Duodenal mucosa (tissue), 2 donors: ENCODE data around the gene ADAMTS19.
"Not testable (repeated sequence)": the region's sequence is repeated elsewhere in the genome, so short reads cannot be mapped to it uniquely, and the experiment has no call there.

Experiments
- H3K27ac ChIP-seq: one replicate; pipeline ENCODE4 v1.7.0; 2013; ENCODE audit warnings: low read depth, low read length
- H3K27me3 ChIP-seq, 2 donors: one replicate each; pipeline ENCODE4 v1.7.0; 2013; ENCODE audit warnings: low read length in 2 of 2, control low read depth in 1 of 2; ENCODE audit not compliant: insufficient read depth in 2 of 2, control insufficient read depth in 1 of 2
- H3K36me3 ChIP-seq, 2 donors: one replicate each; pipeline ENCODE4 v1.7.0; 2013; ENCODE audit warnings: low read length in 2 of 2, control low read depth in 1 of 2; ENCODE audit not compliant: insufficient read depth in 2 of 2, control insufficient read depth in 1 of 2
- H3K4me1 ChIP-seq, 2 donors: one replicate each; pipeline ENCODE4 v1.7.0; 2013; ENCODE audit warnings: low read length in 2 of 2, control low read depth in 1 of 2; ENCODE audit not compliant: insufficient read depth in 2 of 2, control insufficient read depth in 1 of 2
- H3K4me3 ChIP-seq, 2 donors: one replicate each; pipeline ENCODE4 v1.7.0; 2013; ENCODE audit warnings: low read length in 2 of 2, low read depth in 1 of 2
- H3K9ac ChIP-seq, 2 donors: one replicate each; pipeline ENCODE4 v1.7.0; 2013; ENCODE audit warnings: low read length in 2 of 2, low read depth in 1 of 2
- H3K9me3 ChIP-seq, 2 donors: one replicate each; pipeline ENCODE4 v1.7.0; 2013; ENCODE audit warnings: low read length in 2 of 2, control low read depth in 1 of 2; ENCODE audit not compliant: control insufficient read depth in 1 of 2

The ADAMTS19 gene

GRCh38 chr5:129619782-129620181 lies 159.7 kb downstream of the ADAMTS19 start:
- H3K27ac ChIP-seq = no peak overlapping the region
- H3K36me3 ChIP-seq = no peaks in the 10 kb centered on the region
- no peaks in the 10 kb centered on the region for H3K4me1 ChIP-seq
- H3K27me3 ChIP-seq = no peaks in the 10 kb centered on the region
- H3K4me3 ChIP-seq = no peak overlapping the region
- no peaks in the 10 kb centered on the region for H3K9me3 ChIP-seq
- H3K9ac ChIP-seq = no peak overlapping the region

DNA sequence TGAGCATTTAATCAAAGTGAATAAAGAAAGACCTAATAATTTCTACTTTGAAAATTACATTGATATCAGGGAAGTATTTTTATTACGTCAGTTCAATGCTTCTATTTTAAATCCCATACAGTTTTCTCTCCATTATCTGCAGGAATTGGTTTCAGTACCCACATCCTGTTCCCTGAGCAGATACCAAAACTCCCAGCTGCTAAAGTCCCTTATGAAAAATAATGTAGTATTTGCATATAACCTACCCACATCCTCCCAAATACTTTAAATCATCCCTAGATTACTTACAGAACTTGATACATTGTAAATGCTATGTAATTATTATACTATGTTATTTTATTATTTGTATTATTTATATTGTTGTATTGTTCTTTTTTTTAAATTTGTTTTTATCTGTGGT lies 162.4 kb downstream of the ADAMTS19 start:
- Histone ChIP-seq H3K36me3 (no peaks in the 10 kb centered on the region), H3K27ac (no peak overlapping the region), H3K27me3 (no peaks in the 10 kb centered on the region), H3K9ac (no peak overlapping the region), H3K9me3 (no peaks in the 10 kb centered on the region), H3K4me1 (no peaks in the 10 kb centered on the region), H3K4me3 (no peak overlapping the region)

- H3K9me3 ChIP-seq = no peaks in the 10 kb centered on the region
- no peak overlapping the region for H3K27ac ChIP-seq
- H3K27me3 ChIP-seq = no peaks in the 10 kb centered on the region
- H3K4me3 ChIP-seq = no peak overlapping the region
- H3K36me3 ChIP-seq = no peaks in the 10 kb centered on the region
- H3K9ac ChIP-seq = no peak overlapping the region
- no peaks in the 10 kb centered on the region for H3K4me1 ChIP-seq
These were observed 169.5 kb downstream of the ADAMTS19 start for GRCh38 chr5:129629575-129629974.

GRCh38 chr5:129630101-129630500 lies 170.0 kb downstream of the ADAMTS19 start:
- Histone ChIP-seq H3K36me3 (no peaks in the 10 kb centered on the region), H3K4me1 (no peaks in the 10 kb centered on the region), H3K27me3 (no peaks in the 10 kb centered on the region), H3K4me3 (no peak overlapping the region), H3K27ac (no peak overlapping the region), H3K9me3 (no peaks in the 10 kb centered on the region), H3K9ac (no peak overlapping the region)

DNA sequence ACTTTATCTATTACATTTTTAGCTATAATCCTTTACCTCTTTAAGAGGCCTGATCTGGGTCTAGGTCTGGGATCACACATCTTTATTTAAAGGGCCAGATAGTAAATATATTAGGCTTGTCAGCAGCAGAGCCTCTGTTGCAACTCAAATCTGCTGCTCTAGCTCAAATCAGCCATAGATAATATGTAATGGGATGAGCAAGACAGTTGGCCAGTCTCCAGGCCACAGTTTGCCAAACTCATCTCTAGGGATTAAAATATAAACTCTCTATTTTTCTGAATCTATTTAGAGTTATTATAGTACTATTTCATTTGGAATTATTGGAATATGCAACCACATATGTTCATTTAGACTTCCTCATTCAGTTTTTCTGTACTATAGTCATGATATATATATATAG lies 171.9 kb downstream of the ADAMTS19 start:
- Histone ChIP-seq H3K4me1 (no peaks in the 10 kb centered on the region), H3K9me3 (no peaks in the 10 kb centered on the region), H3K27me3 (no peaks in the 10 kb centered on the region), H3K4me3 (no peak overlapping the region), H3K27ac (no peak overlapping the region), H3K9ac (no peak overlapping the region), H3K36me3 (no peaks in the 10 kb centered on the region)

DNA sequence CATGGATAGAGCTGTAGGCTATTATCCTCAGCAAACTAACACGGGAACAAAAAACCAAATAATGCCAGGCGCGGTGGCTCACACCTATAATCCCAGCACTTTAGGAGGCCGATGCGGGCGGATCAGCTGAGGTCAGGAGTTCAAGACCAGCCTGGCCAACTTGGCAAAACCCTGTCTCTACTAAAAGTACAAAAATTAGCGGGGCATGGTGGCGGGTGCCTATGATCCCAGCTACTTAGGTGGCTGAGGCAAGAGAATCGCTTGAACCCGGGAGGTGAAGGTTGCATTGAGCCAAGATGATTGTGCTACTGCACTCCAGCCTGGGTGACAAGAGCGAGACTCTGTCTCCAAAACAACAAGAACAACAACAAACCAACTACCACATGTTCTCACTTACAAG lies 177.4 kb downstream of the ADAMTS19 start:
- H3K27ac ChIP-seq, H3K4me3 ChIP-seq, H3K9ac ChIP-seq, H3K36me3 ChIP-seq, H3K9me3 ChIP-seq, H3K27me3 ChIP-seq, H3K4me1 ChIP-seq: not testable (repeated sequence)

- H3K36me3 ChIP-seq = no peaks in the 10 kb centered on the region
- H3K27me3 ChIP-seq = no peaks in the 10 kb centered on the region
- no peak overlapping the region for H3K27ac ChIP-seq
- no peak overlapping the region for H3K9ac ChIP-seq
- no peaks in the 10 kb centered on the region for H3K9me3 ChIP-seq
- no peak overlapping the region for H3K4me3 ChIP-seq
- H3K4me1 ChIP-seq = no peaks in the 10 kb centered on the region
These were observed 179.2 kb downstream of the ADAMTS19 start for GRCh38 chr5:129639331-129639730.

- H3K27ac ChIP-seq = no peak overlapping the region
- H3K4me3 ChIP-seq = no peak overlapping the region
- no peaks in the 10 kb centered on the region for H3K27me3 ChIP-seq
- H3K9me3 ChIP-seq = no peaks in the 10 kb centered on the region
- no peaks in the 10 kb centered on the region for H3K36me3 ChIP-seq
- H3K4me1 ChIP-seq = no peaks in the 10 kb centered on the region
- H3K9ac ChIP-seq = no peak overlapping the region
These were observed 192.4 kb downstream of the ADAMTS19 start for GRCh38 chr5:129652349-129653056.

DNA sequence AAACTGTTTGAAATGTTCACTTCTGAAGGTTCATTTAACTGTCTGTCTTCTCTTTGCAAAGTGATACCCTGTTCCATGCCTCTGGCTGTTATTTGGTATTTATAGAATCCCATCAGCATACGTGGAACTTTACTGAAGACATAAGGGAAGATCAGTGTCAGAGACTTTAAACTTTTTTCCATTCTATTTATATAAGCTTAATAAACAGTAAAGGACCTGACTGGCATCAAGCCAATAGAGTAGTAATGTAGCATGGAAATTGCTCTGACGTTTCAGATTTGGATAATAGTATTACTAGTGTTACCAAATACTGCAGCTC lies 192.9 kb downstream of the ADAMTS19 start:
- no peak overlapping the region for H3K4me3 ChIP-seq
- no peaks in the 10 kb centered on the region for H3K9me3 ChIP-seq
- no peaks in the 10 kb centered on the region for H3K27me3 ChIP-seq
- no peaks in the 10 kb centered on the region for H3K36me3 ChIP-seq
- H3K27ac ChIP-seq = no peak overlapping the region
- no peak overlapping the region for H3K9ac ChIP-seq
- no peaks in the 10 kb centered on the region for H3K4me1 ChIP-seq

- no peaks in the 10 kb centered on the region for H3K36me3 ChIP-seq
- no peak overlapping the region for H3K4me3 ChIP-seq
- no peaks in the 10 kb centered on the region for H3K9me3 ChIP-seq
- H3K9ac ChIP-seq = no peak overlapping the region
- no peaks in the 10 kb centered on the region for H3K4me1 ChIP-seq
- H3K27me3 ChIP-seq = no peaks in the 10 kb centered on the region
- no peak overlapping the region for H3K27ac ChIP-seq
These were observed 193.3 kb downstream of the ADAMTS19 start for GRCh38 chr5:129653442-129653841.

DNA sequence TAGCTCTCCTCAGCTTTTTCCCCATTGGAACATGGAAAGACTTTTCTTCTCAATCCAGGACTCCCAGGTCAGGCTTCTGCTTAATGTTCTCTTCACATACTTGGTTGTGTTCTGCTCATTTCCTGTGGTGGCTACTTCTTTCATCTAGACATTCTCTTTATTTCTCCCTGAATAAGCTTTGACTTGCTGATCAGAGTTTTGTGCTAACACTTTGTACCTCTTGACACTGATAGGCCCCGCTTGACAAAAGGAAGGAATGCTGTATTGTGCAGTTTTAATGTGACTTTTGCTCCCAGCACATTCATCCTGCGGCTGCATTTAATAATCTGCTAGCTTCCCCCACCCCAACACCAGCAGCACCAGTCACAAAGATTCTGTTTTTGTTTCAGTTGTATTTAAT lies 196.9 kb downstream of the ADAMTS19 start:
- H3K27me3 ChIP-seq = no peaks in the 10 kb centered on the region
- H3K4me1 ChIP-seq = no peaks in the 10 kb centered on the region
- no peak overlapping the region for H3K4me3 ChIP-seq
- no peak overlapping the region for H3K9ac ChIP-seq
- H3K36me3 ChIP-seq = no peaks in the 10 kb centered on the region
- no peaks in the 10 kb centered on the region for H3K9me3 ChIP-seq
- H3K27ac ChIP-seq = no peak overlapping the region
